ENCODE results near the gene CPNE7. TPM values are rescaled to one million over a fixed set of nuclear protein-coding genes. Genes with fewer than 3 reads are reported as not detected.

The CPNE7 gene
- total RNA-seq, 2 donors from 2014 or later: 1.5 to 2.1 TPM

DNA sequence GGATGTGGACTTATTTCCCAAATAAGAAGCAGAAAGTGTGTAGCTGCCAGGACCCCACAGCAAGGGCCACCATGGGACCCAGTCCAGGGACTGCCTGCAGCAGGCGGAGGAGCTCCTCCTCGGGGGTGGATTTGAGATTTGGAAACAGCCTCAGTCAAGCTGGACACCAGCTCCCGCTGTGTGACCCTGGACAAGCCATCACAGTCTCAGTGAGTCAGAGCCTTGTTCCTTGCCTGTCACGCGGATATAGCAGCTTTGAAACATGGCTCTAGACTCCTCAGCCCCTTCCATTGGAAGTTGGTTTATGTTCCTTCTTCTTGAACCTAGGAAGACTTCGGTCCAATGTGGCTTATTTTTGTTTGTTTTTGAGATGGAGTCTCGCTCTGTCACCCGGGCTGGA, 25.4 kb downstream of the CPNE7 start:
- no peaks in the 10 kb centered on the region for H3K9me3 Mint-ChIP-seq
- Histone ChIP-seq H3K9ac (ENCODE audit: extremely low read depth, low read length, poor library complexity, severe bottlenecking) (no peak overlapping the region), H3K27ac (ENCODE audit: low read depth, low read length) (no peak overlapping the region), H3K27me3 (ENCODE audit: control insufficient read depth, insufficient read depth, low read length, poor library complexity, severe bottlenecking) (no peaks in the 10 kb centered on the region), H3K4me1 (ENCODE audit: control insufficient read depth, insufficient read depth, low read length) (no peaks in the 10 kb centered on the region), H3K9me3 (ENCODE audit: control insufficient read depth, low read length) (no peaks in the 10 kb centered on the region), H3K36me3 (ENCODE audit: control insufficient read depth, insufficient read depth, low read length) (no peaks in the 10 kb centered on the region), H3K4me3 (ENCODE audit: low read length) (no peak overlapping the region)
- no peak overlapping the region for H3K4me3 Mint-ChIP-seq
- H3K27me3 Mint-ChIP-seq (ENCODE audit: insufficient read depth): no peaks in the 10 kb centered on the region
- no peak overlapping the region for H3K27ac Mint-ChIP-seq
- WGBS, 2 experiments (ENCODE audit: insufficient coverage in 1 of 2, insufficient read length in 1 of 2): 94 to 95% methylated on average over 6 to 8 of the region's 8 CpGs
- no peak for DNase-seq
- TF ChIP-seq, protein P1, sequence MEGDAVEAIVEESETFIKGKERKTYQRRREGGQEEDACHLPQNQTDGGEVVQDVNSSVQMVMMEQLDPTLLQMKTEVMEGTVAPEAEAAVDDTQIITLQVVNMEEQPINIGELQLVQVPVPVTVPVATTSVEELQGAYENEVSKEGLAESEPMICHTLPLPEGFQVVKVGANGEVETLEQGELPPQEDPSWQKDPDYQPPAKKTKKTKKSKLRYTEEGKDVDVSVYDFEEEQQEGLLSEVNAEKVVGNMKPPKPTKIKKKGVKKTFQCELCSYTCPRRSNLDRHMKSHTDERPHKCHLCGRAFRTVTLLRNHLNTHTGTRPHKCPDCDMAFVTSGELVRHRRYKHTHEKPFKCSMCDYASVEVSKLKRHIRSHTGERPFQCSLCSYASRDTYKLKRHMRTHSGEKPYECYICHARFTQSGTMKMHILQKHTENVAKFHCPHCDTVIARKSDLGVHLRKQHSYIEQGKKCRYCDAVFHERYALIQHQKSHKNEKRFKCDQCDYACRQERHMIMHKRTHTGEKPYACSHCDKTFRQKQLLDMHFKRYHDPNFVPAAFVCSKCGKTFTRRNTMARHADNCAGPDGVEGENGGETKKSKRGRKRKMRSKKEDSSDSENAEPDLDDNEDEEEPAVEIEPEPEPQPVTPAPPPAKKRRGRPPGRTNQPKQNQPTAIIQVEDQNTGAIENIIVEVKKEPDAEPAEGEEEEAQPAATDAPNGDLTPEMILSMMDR (conservative IDR thresholded peaks at IDR 0.05): no peak
- H3K4me1 Mint-ChIP-seq: peaks cover 7% of the 10 kb centered on the region
- no peaks in the 10 kb centered on the region for H3K36me3 Mint-ChIP-seq (ENCODE audit: low read depth)

DNA sequence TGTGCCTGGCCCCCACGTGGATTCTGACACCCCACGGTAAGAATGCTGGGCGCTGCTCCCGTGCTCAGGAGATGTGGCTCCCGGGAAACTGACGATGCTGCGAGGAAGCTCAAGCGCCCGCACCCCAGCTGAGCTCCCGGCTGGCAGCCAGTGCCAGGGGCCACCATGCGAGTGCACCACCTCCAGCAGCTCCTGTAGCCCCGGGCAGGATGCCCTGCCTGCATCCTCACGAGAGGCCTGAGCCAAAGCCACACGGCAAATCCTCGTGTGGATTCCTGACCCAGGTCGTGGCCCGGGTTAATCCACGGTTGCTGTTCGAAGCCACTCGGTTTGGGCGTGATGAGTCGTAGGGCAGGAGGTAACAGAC, 26.3 kb downstream of the CPNE7 start:
- Histone ChIP-seq H3K9me3 (ENCODE audit: control insufficient read depth, low read length) (no peaks in the 10 kb centered on the region), H3K27me3 (ENCODE audit: control insufficient read depth, insufficient read depth, low read length, poor library complexity, severe bottlenecking) (no peaks in the 10 kb centered on the region), H3K4me3 (ENCODE audit: low read length) (no peak overlapping the region), H3K36me3 (ENCODE audit: control insufficient read depth, insufficient read depth, low read length) (no peaks in the 10 kb centered on the region), H3K27ac (ENCODE audit: low read depth, low read length) (no peak overlapping the region), H3K9ac (ENCODE audit: extremely low read depth, low read length, poor library complexity, severe bottlenecking) (no peak overlapping the region), H3K4me1 (ENCODE audit: control insufficient read depth, insufficient read depth, low read length) (no peaks in the 10 kb centered on the region)
- Mint-ChIP-seq H3K4me3 (no peak overlapping the region), H3K9me3 (no peaks in the 10 kb centered on the region), H3K36me3 (ENCODE audit: low read depth) (no peaks in the 10 kb centered on the region), H3K27ac (no peak overlapping the region), H3K4me1 (peaks cover 7% of the 10 kb centered on the region), H3K27me3 (ENCODE audit: insufficient read depth) (no peaks in the 10 kb centered on the region)
- WGBS, 2 experiments (ENCODE audit: insufficient coverage in 1 of 2, insufficient read length in 1 of 2): 69 to 79% methylated on average over 21 to 22 of the region's 22 CpGs
- no peak for DNase-seq
- TF ChIP-seq, protein P1 (conservative IDR thresholded peaks at IDR 0.05): no peak

DNA sequence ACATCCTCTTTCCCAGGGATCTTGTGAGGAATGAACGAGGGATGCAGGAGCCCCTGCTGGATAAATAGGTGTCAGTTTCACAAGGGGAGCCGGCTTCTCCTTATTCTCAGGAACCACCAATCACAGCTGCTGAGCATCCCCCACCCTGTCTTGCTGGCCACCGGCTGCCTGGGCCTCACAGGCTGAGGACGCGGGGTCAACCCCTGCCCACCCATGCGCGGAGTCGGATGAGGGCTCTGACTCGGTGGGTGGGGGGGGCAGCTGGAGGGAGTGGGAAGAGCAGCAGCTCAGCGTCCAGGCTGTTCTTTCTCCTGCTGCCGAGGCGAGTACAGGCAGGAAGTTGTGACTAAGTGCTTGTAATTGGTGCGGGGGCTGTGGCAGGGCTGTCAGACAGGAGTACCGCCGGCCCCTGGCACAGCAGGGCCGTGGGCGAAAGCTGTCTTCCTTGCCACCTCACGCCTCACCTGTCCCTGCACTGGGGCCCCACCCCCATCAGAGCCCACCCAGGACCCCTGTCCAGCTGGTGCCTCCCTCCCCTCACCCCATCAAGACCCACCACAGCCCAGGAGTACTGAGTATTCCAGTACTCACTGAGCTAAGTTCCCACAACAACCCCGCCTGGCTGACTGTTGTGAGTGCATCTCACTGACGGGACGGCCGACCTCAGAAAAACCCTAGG, 26.9 kb downstream of the CPNE7 start:
- Histone ChIP-seq H3K9me3 (ENCODE audit: control insufficient read depth, low read length) (no peaks in the 10 kb centered on the region), H3K27me3 (ENCODE audit: control insufficient read depth, insufficient read depth, low read length, poor library complexity, severe bottlenecking) (no peaks in the 10 kb centered on the region), H3K4me1 (ENCODE audit: control insufficient read depth, insufficient read depth, low read length) (no peaks in the 10 kb centered on the region), H3K36me3 (ENCODE audit: control insufficient read depth, insufficient read depth, low read length) (no peaks in the 10 kb centered on the region), H3K27ac (ENCODE audit: low read depth, low read length) (no peak overlapping the region), H3K4me3 (ENCODE audit: low read length) (no peak overlapping the region), H3K9ac (ENCODE audit: extremely low read depth, low read length, poor library complexity, severe bottlenecking) (no peak overlapping the region)
- peak; percentile 87 for DNase-seq
- no peaks in the 10 kb centered on the region for H3K9me3 Mint-ChIP-seq
- H3K4me3 Mint-ChIP-seq: no peak overlapping the region
- no peaks in the 10 kb centered on the region for H3K27me3 Mint-ChIP-seq (ENCODE audit: insufficient read depth)
- TF ChIP-seq, protein P1 (conservative IDR thresholded peaks at IDR 0.05): no peak
- no peaks in the 10 kb centered on the region for H3K36me3 Mint-ChIP-seq (ENCODE audit: low read depth)
- peaks cover 7% of the 10 kb centered on the region for H3K4me1 Mint-ChIP-seq
- 10 to 35% methylated on average over 6 to 22 of the region's 22 CpGs for WGBS, 2 experiments (ENCODE audit: insufficient coverage in 1 of 2, insufficient read length in 1 of 2)
- H3K27ac Mint-ChIP-seq: no peak overlapping the region
